PC-3 (cell line): ENCODE results near the gene AXDND1. TPM values are rescaled to one million over a fixed set of nuclear protein-coding genes. Genes with fewer than 3 reads are reported as not detected.
A peak's percentile ranks its signal among the peaks of the same experiment; 100 is the strongest.

ENCODE experiments used
- ATAC-seq: fragments of 200-7000 bp; cut with Tn5 transposase; 2 replicates; pipeline ENCODE4 v1.9.1; 2020; ENCODE audit warnings: mild to moderate bottlenecking, moderate library complexity
- BruUV-seq: library from RNA; stranded (reverse); fragments of 400-500 nt; replicated peaks from 2 replicates; lab custom pipeline; 2021; lab: Mats Ljungman, UMichigan
- CTCF ChIA-PET: fragments of 300-600 bp; sonication (Branson Sonifier 250); formaldehyde crosslinking; loops from one replicate; lab custom pipeline; 2022; ENCODE audit warnings: antibody characterized with exemption; lab: Charles Lee
- POLR2A ChIA-PET: fragments of 300-600 bp; sonication (Branson Sonifier 250); formaldehyde crosslinking; loops from one replicate; lab custom pipeline; 2022; ENCODE audit warnings: antibody characterized with exemption; ENCODE audit not compliant: unreplicated experiment; lab: Charles Lee
- DNase-seq: peaks from one replicate; pipeline ENCODE4 v3.0.0-alpha.2; 2015
- H2AFZ ChIP-seq: fragments of 300-600 bp; sonication (generic); 2 replicates; pipeline ENCODE4 v1.6.0; 2016; ENCODE audit warnings: antibody characterized with exemption, low read length
- H3F3A ChIP-seq: fragments of 300-600 bp; sonication (generic); one replicate; pipeline ENCODE4 v1.6.0; 2017; ENCODE audit warnings: antibody characterized with exemption, low read length, control low read depth, mild to moderate bottlenecking; ENCODE audit not compliant: unreplicated experiment
- H3K27ac ChIP-seq: fragments of 300-600 bp; sonication (generic); 2 replicates; pipeline ENCODE4 v1.5.1; 2016; ENCODE audit warnings: mild to moderate bottlenecking, low read length
- H3K27me3 ChIP-seq: fragments of 300-600 bp; sonication (generic); 2 replicates; pipeline ENCODE4 v1.6.1; 2016; ENCODE audit warnings: low read length, mixed read lengths
- H3K36me3 ChIP-seq: fragments of 300-600 bp; sonication (generic); 2 replicates; pipeline ENCODE4 v1.6.1; 2016; ENCODE audit warnings: low read depth, mixed run types, low read length, mixed read lengths
- H3K4me1 ChIP-seq: fragments of 300-600 bp; sonication (generic); 2 replicates; pipeline ENCODE4 v1.5.1; 2016; ENCODE audit warnings: low read length; ENCODE audit not compliant: insufficient read depth
- H3K4me2 ChIP-seq: fragments of 300-600 bp; sonication (generic); 2 replicates; pipeline ENCODE4 v1.6.0; 2016; ENCODE audit warnings: low read length
- H3K4me3 ChIP-seq: fragments of 300-600 bp; sonication (generic); 2 replicates; pipeline ENCODE4 v1.5.1; 2016; ENCODE audit warnings: mild to moderate bottlenecking, low read length, mixed read lengths
- H3K79me2 ChIP-seq: fragments of 300-600 bp; sonication (generic); 2 replicates; pipeline ENCODE4 v1.6.1; 2017; ENCODE audit warnings: low read length, mixed read lengths
- H3K9ac ChIP-seq: fragments of 300-600 bp; sonication (generic); 2 replicates; pipeline ENCODE4 v1.6.0; 2016; ENCODE audit warnings: mild to moderate bottlenecking, low read length
- H3K9me2 ChIP-seq: fragments of 300-600 bp; sonication (generic); replicated peaks from 2 replicates; pipeline ENCODE4 v1.6.1; 2016; ENCODE audit warnings: mixed run types, low read length, mixed read lengths
- H3K9me3 ChIP-seq: fragments of 300-600 bp; sonication (generic); 2 replicates; pipeline ENCODE4 v1.6.1; 2016; ENCODE audit warnings: low read length, mixed read lengths
- H4K20me1 ChIP-seq: fragments of 300-600 bp; sonication (generic); 2 replicates; pipeline ENCODE4 v1.6.1; 2016; ENCODE audit warnings: low read length, mixed read lengths
- CTCF ChIP-seq: fragments of 300-600 bp; sonication (generic); conservative IDR thresholded peaks from 2 replicates; pipeline ENCODE4 v1.5.1; 2017; ENCODE audit warnings: antibody characterized with exemption, low read depth, mild to moderate bottlenecking, low read length
- EZH2 ChIP-seq: fragments of 300-600 bp; sonication (generic); IDR thresholded peaks from one replicate; pipeline ENCODE4 v1.6.1; 2017; ENCODE audit warnings: antibody characterized with exemption, mild to moderate bottlenecking, low read length; ENCODE audit not compliant: unreplicated experiment
- EZH2phosphoT487 ChIP-seq: fragments of 300-600 bp; sonication (generic); IDR thresholded peaks from 2 replicates; pipeline ENCODE4 v1.6.1; 2018; ENCODE audit warnings: mild to moderate bottlenecking, antibody characterized with exemption, low read length, borderline replicate concordance
- intact Hi-C: fragments of 100-400 bp; cut with micrococcal nuclease; formaldehyde crosslinking; loops from 2 replicates; pipeline ENCODE4 v1.9.0; 2023
- total RNA-seq: library from RNA; depleted of rRNA; stranded (reverse); fragments of >200 nt; gene quantifications from 2 replicates; pipeline ENCODE4 v1.2.3, GENCODE V29; 2014

Gene AXDND1
- total RNA-seq, 1 experiment from 2014 or later: not detected

- H3K9me3 ChIP-seq: no peaks in the 10 kb centered on the region
- H3K4me2 ChIP-seq: no peak within 1 kb of the TSS
- ChIA-PET POLR2A (no interaction called here), CTCF (no interaction called here)
- no peaks in the 10 kb centered on the region for H4K20me1 ChIP-seq
- intact Hi-C loops: no loop called here
- H3F3A ChIP-seq: no peaks in the 10 kb centered on the region
- BruUV-seq: no TSS peak
- no peaks in the 10 kb centered on the region for H3K4me1 ChIP-seq
- no peaks in the 10 kb centered on the region for H3K9me2 ChIP-seq
- no peak within 1 kb of the TSS for H3K4me3 ChIP-seq
- ATAC-seq: no peak
- H3K36me3 ChIP-seq: no peaks in the 10 kb centered on the region
- no peak within 1 kb of the TSS for H3K9ac ChIP-seq
- H3K79me2 ChIP-seq: no peaks in the 10 kb centered on the region
- DNase-seq: no peak
- no peak for TF ChIP-seq CTCF
- H3K27me3 ChIP-seq: peaks cover 28% of the 10 kb centered on the region
- H2AFZ ChIP-seq: no peak within 1 kb of the TSS
- no peak within 1 kb of the TSS for H3K27ac ChIP-seq
These were observed 226.1 kb downstream of the AXDND1 start, which contains the start of gene TDRD5 for GRCh38 chr1:179591592-179592580. TDRD5 (plus strand) TSS chr1:179591832; CDS start chr1:179592616, 784 bp downstream.

GRCh38 chr1:179598631-179599030 is 232.9 kb downstream of the AXDND1 start:
- ATAC-seq (no peak), DNase-seq (no peak)
- CTCF ChIA-PET: no interaction called here
- H3F3A ChIP-seq: no peaks in the 10 kb centered on the region
- intact Hi-C loops: no loop called here
- H3K27me3 ChIP-seq: peaks cover 21% of the 10 kb centered on the region
- no peak overlapping the region for H3K27ac ChIP-seq
- H3K9ac ChIP-seq: no peak overlapping the region
- no peaks in the 10 kb centered on the region for H4K20me1 ChIP-seq
- no peak overlapping the region for H2AFZ ChIP-seq
- no TSS peak for BruUV-seq
- no peaks in the 10 kb centered on the region for H3K36me3 ChIP-seq
- H3K4me2 ChIP-seq: no peak overlapping the region
- no peaks in the 10 kb centered on the region for H3K9me3 ChIP-seq
- TF ChIP-seq CTCF: no peak
- TF ChIP-seq EZH2: no peak
- no peaks in the 10 kb centered on the region for H3K4me1 ChIP-seq
- H3K79me2 ChIP-seq: no peaks in the 10 kb centered on the region
- no peak overlapping the region for H3K4me3 ChIP-seq
- no peaks in the 10 kb centered on the region for H3K9me2 ChIP-seq
- POLR2A ChIA-PET: no interaction called here

- DNase-seq (peak; percentile 71), ATAC-seq (peak; percentile 90)
- Histone ChIP-seq H3K27me3 (peaks cover 15% of the 10 kb centered on the region), H3K9ac (no peak overlapping the region), H3F3A (no peaks in the 10 kb centered on the region), H3K27ac (no peak overlapping the region), H4K20me1 (no peaks in the 10 kb centered on the region), H2AFZ (no peak overlapping the region), H3K4me3 (no peak overlapping the region), H3K9me3 (no peaks in the 10 kb centered on the region), H3K4me1 (no peaks in the 10 kb centered on the region), H3K36me3 (no peaks in the 10 kb centered on the region), H3K9me2 (no peaks in the 10 kb centered on the region), H3K4me2 (no peak overlapping the region), H3K79me2 (no peaks in the 10 kb centered on the region)
- POLR2A ChIA-PET: interaction anchor here (0.6 kb wide), 1 partner anchor 208 kb away, joined by 3 read pairs; no protein-coding TSS in a partner anchor
- intact Hi-C loops: no loop called here
- no peak for TF ChIP-seq EZH2phosphoT487
- TF ChIP-seq CTCF: peak; percentile 65
- TF ChIP-seq EZH2: no peak
- CTCF ChIA-PET: no interaction called here
- BruUV-seq: no TSS peak
These were observed 234.0 kb downstream of the AXDND1 start for GRCh38 chr1:179599623-179600249.
